GM18526 (cell line): ENCODE measurements around the gene NUBPL.

Experiments used
- POLR2A ChIP-seq: IDR thresholded peaks from 3 replicates; pipeline ENCODE4 v1.6.1; 2011; ENCODE audit not compliant: insufficient read length; ENCODE audit errors: extremely low read depth

NUBPL gene

DNA sequence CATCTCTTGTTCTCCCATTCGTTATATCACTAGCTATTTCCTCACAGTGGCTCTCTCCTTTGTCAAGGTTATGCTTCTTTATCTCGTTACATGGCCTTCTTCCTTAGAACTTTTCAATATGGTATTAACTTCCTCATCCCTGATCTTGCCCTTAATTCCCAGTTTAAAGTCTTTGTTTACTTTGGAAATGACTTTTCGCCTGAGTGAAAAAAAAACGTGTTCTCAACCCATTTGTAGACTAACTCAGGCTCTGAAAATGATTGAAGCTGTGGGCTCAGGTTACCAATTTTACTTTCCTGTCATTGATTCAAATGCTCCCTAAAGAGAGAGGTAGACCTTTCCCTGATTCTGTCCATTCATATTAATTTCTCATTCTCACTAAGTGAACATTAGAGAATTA, 135.2 kb downstream of the NUBPL start:
- no peak for TF ChIP-seq POLR2A

DNA sequence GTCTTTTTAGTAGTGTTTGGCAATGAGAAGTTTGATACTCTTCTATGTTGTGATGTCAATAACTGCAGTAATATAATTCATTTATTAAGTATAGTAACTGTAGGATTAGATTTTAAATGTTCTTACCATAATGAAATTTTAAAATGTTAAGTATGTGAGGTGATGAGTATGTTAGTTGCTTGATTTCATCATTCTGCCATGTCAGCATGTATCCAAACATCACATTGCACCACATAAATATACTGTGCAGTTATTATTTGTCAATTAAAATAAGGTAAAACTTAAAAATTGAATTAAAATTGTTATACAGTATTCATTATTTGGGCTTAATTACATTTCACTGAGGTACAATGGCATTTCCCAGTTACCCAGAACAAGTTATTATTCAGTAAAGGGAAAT, 138.6 kb downstream of the NUBPL start:
- no peak for TF ChIP-seq POLR2A

DNA sequence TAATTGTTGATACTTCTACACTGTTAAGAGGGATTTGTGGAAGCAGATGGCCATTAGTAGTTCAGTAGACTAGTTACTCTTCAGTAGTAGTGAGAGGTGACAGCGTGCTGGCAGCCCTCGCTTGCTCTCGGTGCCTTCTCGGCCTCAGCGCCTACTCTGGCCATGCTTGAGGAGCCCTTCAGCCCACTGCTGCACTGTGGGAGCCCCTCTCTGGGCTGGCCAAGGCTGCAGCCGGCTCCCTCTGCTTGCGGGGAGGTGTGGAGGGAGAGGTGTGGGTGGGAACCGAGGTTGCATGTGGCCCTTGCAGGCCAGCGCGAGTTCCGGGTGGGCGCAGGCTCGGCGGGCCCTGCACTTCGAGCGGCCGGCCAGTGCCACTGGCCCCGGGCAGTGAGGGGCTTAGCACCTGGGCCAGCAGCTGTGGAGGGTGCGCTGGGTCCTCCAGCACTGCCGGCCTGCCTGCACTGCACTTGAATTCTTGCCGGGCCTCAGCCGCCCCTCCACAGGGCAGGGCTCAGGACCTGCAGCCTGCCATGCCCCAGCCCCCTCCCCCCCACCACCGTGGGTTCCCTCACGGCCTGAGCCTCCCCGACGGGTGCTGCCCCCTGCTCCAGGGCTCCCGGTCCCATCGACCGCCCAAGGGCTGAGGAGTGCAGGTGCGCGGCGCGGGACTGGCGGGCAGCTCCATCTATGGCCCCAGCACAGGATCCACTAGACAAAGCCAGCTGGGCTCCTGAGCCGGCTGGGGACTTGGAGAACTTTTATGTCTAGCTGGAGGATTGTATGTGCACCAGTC, 139.3 kb downstream of the NUBPL start:
- no peak for TF ChIP-seq POLR2A

- no peak for TF ChIP-seq POLR2A
Observed at GRCh38 chr14:31702130-31702529, 140.9 kb downstream of the NUBPL start.

- no peak for TF ChIP-seq POLR2A
Observed at GRCh38 chr14:31703056-31703455, 141.9 kb downstream of the NUBPL start.

GRCh38 chr14:31705731-31706130, 144.5 kb downstream of the NUBPL start:
- no peak for TF ChIP-seq POLR2A

DNA sequence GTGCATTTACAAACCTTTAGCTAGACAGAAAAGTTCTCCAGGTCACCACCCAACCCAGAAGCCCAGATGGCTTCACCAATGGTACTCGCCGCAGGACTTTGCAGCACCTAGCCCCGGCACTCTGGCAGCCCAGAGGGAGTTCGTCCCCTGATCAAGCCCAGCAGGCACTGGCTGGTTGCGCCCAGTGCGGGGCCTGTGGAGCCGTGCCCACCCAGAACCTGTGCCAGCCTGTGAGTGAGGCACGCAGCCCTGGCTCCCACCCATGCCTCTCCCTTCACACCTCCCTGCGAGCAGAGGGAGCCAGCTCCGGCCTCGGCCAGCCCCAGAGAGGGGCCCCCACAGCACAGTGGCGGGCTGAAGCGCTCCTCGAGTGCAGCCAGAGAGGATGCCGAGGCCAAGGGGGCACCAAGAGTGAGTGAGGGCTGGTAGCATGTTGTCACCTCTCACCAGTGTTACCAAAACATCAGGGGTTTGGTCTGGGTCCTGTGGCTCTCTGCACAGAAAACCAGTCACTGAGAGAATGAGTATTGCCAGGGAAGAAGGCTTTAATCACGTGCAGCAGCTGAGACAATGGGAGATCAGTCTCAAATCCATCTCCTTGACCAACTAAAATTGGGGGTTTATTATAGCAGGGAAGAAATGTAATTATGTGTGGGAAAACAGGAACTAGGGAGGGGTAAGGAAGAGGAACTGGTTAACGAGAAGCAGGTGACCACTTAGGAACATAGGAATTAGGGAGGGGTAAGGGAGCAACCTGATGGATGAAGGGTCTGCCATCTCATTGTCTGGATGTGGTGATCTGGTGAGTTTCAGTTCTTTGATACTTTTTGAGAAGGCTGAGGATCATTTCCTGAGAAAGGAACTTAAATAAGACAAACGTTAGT, 151.3 kb downstream of the NUBPL start:
- no peak for TF ChIP-seq POLR2A

GRCh38 chr14:31716208-31716607, 155.0 kb downstream of the NUBPL start:
- TF ChIP-seq POLR2A: no peak

- TF ChIP-seq POLR2A: no peak
Observed at GRCh38 chr14:31717294-31718085, 156.3 kb downstream of the NUBPL start.

DNA sequence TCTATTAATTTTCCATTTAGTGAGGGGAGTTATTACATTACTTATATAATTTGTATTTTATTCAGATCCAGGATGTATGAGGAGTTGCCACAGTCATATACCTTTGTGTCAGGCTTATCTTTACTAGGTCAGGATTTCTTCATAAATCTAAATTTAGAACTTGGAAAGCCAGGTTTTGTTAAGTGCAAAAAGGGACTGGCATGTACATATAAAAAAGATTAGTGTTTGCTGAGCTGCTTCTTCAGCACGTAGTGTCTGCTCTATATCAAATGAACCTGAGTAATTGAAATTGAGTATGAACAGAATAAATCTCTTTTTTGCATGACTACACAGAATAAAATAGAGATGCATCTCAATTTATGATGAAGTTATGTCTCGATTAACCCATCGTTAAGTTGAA, 157.4 kb downstream of the NUBPL start:
- TF ChIP-seq POLR2A: no peak

DNA sequence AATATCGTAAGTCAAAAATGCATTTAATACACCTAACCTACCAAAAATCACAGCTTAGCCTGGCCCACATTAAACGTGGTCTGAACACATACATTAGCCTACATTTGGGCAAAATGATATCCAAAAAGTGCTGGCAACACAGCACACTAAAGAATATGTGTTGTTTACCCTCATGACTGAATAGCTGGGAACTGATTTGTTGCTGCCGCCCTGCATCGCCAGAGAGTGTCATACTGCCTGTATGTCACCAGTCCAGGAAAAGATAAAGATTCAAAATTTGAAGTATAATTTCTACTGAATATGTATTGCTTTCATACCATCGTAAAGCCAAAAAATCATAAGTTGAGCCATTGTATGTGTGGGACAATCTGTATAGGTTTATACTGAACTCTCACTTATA, 157.8 kb downstream of the NUBPL start:
- TF ChIP-seq POLR2A: no peak

DNA sequence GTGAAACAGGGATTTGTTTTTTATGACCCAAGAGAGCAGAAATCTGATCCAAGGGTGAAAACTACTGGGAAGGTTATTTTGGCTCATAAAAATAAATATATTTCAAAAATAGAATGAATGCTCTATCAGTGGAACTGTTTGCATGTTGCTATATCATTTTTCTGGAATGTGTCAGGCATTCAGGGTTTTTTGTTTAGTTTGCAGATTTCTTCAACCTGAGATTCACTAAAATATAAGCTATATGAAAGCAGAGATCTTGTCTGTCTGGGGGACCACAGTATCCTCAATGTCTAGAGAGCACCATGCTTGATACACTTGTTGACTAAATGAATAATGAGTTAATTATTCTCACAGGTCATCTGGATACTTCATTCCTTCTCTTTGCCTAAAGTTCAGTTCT, 165.1 kb downstream of the NUBPL start:
- TF ChIP-seq POLR2A: no peak

- TF ChIP-seq POLR2A: no peak
Observed at GRCh38 chr14:31727797-31728196, 166.6 kb downstream of the NUBPL start.

GRCh38 chr14:31740688-31741087, 179.5 kb downstream of the NUBPL start:
- no peak for TF ChIP-seq POLR2A

GRCh38 chr14:31745741-31746140, 184.5 kb downstream of the NUBPL start:
- no peak for TF ChIP-seq POLR2A

DNA sequence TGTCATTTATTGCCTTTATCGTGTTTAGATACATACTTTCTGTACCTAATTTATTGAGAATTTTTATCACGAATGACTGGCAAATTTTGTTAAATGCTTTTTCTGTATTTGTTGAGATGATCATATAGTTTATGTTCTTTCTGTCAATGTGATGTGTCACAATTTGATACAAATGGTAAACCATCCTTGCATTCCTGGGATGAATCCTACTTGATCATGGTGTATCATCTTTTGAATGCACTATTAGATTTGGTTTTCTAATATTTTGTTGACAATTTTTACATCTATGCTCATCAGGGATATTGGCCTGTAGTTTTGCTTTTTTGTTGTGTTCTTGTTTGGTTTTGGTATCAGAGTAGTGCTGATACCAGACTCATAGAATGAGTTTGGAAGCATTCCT, 185.1 kb downstream of the NUBPL start:
- TF ChIP-seq POLR2A: no peak

DNA sequence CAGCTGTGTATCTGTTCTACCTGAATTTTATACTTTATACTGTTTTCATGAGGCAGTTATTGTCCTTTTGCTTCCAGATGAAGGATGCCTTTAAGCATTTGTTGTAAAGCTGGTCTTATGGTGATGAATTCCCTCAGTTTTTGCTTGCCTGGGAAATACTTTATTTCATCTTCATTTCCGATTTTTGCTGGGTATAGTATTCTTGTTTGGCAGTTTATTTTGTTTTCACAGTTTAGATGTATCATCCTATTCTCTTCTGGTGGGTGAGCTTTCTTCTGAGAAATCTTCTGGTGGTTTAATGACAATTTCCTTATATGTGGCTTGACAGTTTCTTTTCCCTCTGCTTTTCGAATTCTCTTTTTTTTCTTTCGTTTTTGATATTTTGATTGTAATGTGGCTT, 188.1 kb downstream of the NUBPL start:
- TF ChIP-seq POLR2A: no peak
